Endodermal cell (in vitro differentiated cells): ENCODE measurements around the gene VPS13D. TPM values are rescaled to one million over a fixed set of nuclear protein-coding genes. Genes with fewer than 3 reads are reported as not detected.

Experiments
- DNase-seq: peaks from one replicate; pipeline ENCODE4 v3.0.0-alpha.2; 2017
- H3K27ac ChIP-seq: 2 replicates; pipeline ENCODE4 v1.5.1; 2013; ENCODE audit warnings: mild to moderate bottlenecking, low read depth, low read length, moderate library complexity
- H3K27me3 ChIP-seq: 2 replicates; pipeline ENCODE4 v1.6.1; 2013; ENCODE audit warnings: mild to moderate bottlenecking, low read length, moderate library complexity; ENCODE audit not compliant: insufficient read depth, control insufficient read depth, poor library complexity, severe bottlenecking
- H3K36me3 ChIP-seq: 2 replicates; pipeline ENCODE4 v1.7.0; 2013; ENCODE audit warnings: mild to moderate bottlenecking, low read length, moderate library complexity; ENCODE audit not compliant: control insufficient read depth, insufficient read depth
- H3K4me1 ChIP-seq: one replicate; pipeline ENCODE4 v1.7.0; 2013; ENCODE audit warnings: low read length; ENCODE audit not compliant: control insufficient read depth, insufficient read depth
- H3K4me3 ChIP-seq: 2 replicates; pipeline ENCODE4 v1.5.1; 2013; ENCODE audit warnings: mild to moderate bottlenecking, low read length, moderate library complexity
- H3K9ac ChIP-seq: 2 replicates; pipeline ENCODE4 v1.6.1; 2013; ENCODE audit warnings: mild to moderate bottlenecking, low read length, moderate library complexity; ENCODE audit not compliant: poor library complexity, severe bottlenecking; ENCODE audit errors: extremely low read depth
- H3K9me3 ChIP-seq: 2 replicates; pipeline ENCODE4 v1.6.1; 2013; ENCODE audit warnings: mild to moderate bottlenecking, low read length, moderate library complexity; ENCODE audit not compliant: control insufficient read depth
- H3K27ac Mint-ChIP-seq: 2 replicates; pipeline ENCODE4 v1.8.0; 2020; ENCODE audit warnings: mixed read lengths
- H3K27me3 Mint-ChIP-seq: 2 replicates; pipeline ENCODE4 v1.8.0; 2021; ENCODE audit warnings: mild to moderate bottlenecking, mixed read lengths; ENCODE audit not compliant: insufficient read depth
- H3K36me3 Mint-ChIP-seq: 2 replicates; pipeline ENCODE4 v1.8.0; 2020; ENCODE audit warnings: low read depth, mixed read lengths
- H3K4me1 Mint-ChIP-seq: 2 replicates; pipeline ENCODE4 v1.8.0; 2020; ENCODE audit warnings: mixed read lengths
- H3K4me3 Mint-ChIP-seq: 2 replicates; pipeline ENCODE4 v1.8.0; 2020; ENCODE audit warnings: mild to moderate bottlenecking, moderate library complexity, mixed read lengths
- H3K9me3 Mint-ChIP-seq: 2 replicates; pipeline ENCODE4 v1.8.0; 2020; ENCODE audit warnings: mild to moderate bottlenecking, mixed read lengths
- WGBS, 2 experiments: methylation state at CpG; one replicate each; pipeline versions ENCODE4 v1.1.5 to v1.1.7; 2013; ENCODE audit warnings: missing lambda C conversion rate in 2 of 2, mixed read lengths in 1 of 2; ENCODE audit not compliant: insufficient coverage in 1 of 2, insufficient read length in 1 of 2; 5-methylcytosine and 5-hydroxymethylcytosine counted together
- total RNA-seq, 2 donors: library from RNA; stranded (reverse); fragmentation: NEBNext Ultra II Directional in 1 of 2; extraction: Animal tissue kit (Norgen Biotek cat#: 25700) in 1 of 2; gene quantifications; 2 replicates in 1 of 2; 3 replicates in 1 of 2; pipeline ENCODE4 v1.2.1, GENCODE V29; 2021
- TF ChIP-seq, protein P1 (sequence below): fragments of 200-600 bp; sonication (generic); conservative IDR thresholded peaks from 2 replicates; pipeline ENCODE4 v1.5.0; 2021; ENCODE audit warnings: antibody characterized with exemption, mild to moderate bottlenecking

The VPS13D gene
- total RNA-seq, 2 donors from 2014 or later: 32.5 to 36.7 TPM

DNA sequence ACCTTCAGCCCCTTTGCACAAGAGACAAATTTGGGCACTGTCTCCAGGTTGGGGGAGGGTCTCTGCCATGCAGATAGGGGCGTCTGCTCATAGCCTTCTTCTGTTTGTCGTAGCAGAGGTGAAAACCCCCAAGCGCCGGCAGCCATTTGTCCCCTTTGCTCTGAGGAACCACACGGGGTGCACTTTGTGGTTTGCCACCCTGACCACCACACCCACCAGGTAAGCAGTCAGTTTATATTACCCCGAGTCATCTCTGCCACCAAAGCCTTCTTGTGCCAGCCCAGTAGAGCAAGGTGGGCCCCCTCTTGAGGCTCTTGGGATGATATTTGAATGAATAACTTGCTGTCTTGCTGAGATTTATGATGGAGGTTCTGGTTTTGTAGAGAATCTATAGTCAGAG lies 111.8 kb downstream of the VPS13D start:
- Mint-ChIP-seq H3K27ac (no peak overlapping the region), H3K27me3 (no peaks in the 10 kb centered on the region), H3K4me1 (peaks cover 1% of the 10 kb centered on the region), H3K36me3 (peaks cover 27% of the 10 kb centered on the region), H3K4me3 (no peak overlapping the region), H3K9me3 (no peaks in the 10 kb centered on the region)
- TF ChIP-seq, protein P1, sequence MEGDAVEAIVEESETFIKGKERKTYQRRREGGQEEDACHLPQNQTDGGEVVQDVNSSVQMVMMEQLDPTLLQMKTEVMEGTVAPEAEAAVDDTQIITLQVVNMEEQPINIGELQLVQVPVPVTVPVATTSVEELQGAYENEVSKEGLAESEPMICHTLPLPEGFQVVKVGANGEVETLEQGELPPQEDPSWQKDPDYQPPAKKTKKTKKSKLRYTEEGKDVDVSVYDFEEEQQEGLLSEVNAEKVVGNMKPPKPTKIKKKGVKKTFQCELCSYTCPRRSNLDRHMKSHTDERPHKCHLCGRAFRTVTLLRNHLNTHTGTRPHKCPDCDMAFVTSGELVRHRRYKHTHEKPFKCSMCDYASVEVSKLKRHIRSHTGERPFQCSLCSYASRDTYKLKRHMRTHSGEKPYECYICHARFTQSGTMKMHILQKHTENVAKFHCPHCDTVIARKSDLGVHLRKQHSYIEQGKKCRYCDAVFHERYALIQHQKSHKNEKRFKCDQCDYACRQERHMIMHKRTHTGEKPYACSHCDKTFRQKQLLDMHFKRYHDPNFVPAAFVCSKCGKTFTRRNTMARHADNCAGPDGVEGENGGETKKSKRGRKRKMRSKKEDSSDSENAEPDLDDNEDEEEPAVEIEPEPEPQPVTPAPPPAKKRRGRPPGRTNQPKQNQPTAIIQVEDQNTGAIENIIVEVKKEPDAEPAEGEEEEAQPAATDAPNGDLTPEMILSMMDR: no peak
- Histone ChIP-seq H3K36me3 (peaks cover 33% of the 10 kb centered on the region), H3K9ac (no peak overlapping the region), H3K4me3 (no peak overlapping the region), H3K4me1 (no peaks in the 10 kb centered on the region), H3K27ac (no peak overlapping the region), H3K27me3 (no peaks in the 10 kb centered on the region), H3K9me3 (no peaks in the 10 kb centered on the region)
- no peak for DNase-seq
- WGBS, 2 experiments: 94 to 96% methylated on average over 4 to 6 of the region's 6 CpGs

DNA sequence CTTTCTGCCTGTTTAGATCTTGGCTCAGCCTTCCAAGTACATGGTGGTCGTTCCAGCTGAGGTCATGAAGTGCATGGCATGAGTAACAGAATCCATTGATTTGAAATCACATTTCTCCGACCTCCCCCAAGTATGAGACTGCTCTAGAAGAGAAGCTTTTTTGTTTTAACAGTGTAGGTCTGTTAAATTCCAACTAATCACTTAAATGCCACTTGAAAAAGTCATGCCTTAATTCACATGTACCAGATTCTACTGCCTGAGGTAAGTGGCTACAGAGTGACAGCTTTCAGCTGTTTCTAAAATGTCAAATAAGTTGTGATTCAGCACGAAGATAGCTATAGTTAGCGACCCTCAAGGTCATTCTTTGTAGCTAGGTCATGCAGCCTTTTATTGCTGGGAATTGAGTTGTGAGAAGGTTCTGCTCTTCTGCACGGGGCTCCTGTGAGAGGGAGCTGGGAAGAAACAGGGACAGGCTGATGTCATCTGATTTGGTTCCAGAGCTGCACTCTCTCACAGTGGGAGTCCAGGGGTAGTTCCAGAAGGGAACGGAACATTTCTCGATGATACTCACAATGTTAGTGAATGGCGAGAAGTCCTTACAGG lies 112.7 kb downstream of the VPS13D start:
- Histone ChIP-seq H3K4me1 (no peaks in the 10 kb centered on the region), H3K9me3 (no peaks in the 10 kb centered on the region), H3K27ac (no peak overlapping the region), H3K4me3 (no peak overlapping the region), H3K9ac (no peak overlapping the region), H3K36me3 (peaks cover 36% of the 10 kb centered on the region), H3K27me3 (no peaks in the 10 kb centered on the region)
- no peak overlapping the region for H3K4me3 Mint-ChIP-seq
- no peaks in the 10 kb centered on the region for H3K27me3 Mint-ChIP-seq
- H3K4me1 Mint-ChIP-seq: peaks cover 1% of the 10 kb centered on the region
- no peak overlapping the region for H3K27ac Mint-ChIP-seq
- TF ChIP-seq, protein P1: no peak
- WGBS, 2 experiments: 91 to 93% methylated on average over 6 to 8 of the region's 8 CpGs
- peaks cover 29% of the 10 kb centered on the region for H3K36me3 Mint-ChIP-seq
- H3K9me3 Mint-ChIP-seq: no peaks in the 10 kb centered on the region
- DNase-seq: no peak

DNA sequence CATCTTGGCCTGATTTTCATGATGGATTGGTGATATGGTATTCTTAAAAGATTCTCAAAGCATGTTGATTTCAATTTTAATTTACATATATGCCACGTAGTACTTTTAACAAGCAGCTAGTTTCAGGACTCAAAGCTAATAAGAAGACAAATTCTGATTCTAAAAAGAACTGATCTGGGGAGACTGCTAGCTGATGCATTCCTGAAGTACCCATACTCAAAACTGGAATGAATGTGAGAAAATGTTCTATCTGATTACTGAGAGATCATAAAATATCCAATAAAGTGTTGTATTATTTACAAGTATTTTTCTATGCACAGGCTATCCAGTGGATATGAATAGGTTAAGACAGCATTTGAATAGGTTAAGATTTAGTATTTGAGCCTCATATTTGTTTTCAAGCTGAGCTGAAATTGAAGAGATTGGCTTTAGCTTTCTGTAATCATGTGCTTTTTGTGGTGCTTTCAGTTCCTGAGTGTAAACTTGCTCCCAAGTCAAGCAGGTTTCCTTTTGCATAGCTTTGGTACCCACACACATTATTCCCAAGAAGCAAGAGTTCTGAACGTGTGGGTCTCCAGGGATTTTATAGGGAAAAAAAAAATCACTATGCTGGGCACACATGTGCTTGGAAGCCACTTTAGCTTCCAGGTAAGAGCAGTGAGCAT lies 114.1 kb downstream of the VPS13D start:
- DNase-seq: no peak
- Mint-ChIP-seq H3K9me3 (no peaks in the 10 kb centered on the region), H3K4me3 (no peak overlapping the region), H3K27ac (no peak overlapping the region), H3K36me3 (peaks cover 41% of the 10 kb centered on the region), H3K27me3 (no peaks in the 10 kb centered on the region), H3K4me1 (peaks cover 1% of the 10 kb centered on the region)
- Histone ChIP-seq H3K27ac (no peak overlapping the region), H3K4me1 (no peaks in the 10 kb centered on the region), H3K4me3 (no peak overlapping the region), H3K9me3 (no peaks in the 10 kb centered on the region), H3K36me3 (peaks cover 37% of the 10 kb centered on the region), H3K9ac (no peak overlapping the region), H3K27me3 (no peaks in the 10 kb centered on the region)
- TF ChIP-seq, protein P1: no peak
- WGBS, 2 experiments: 80 to 89% methylated on average over 1 to 2 of the region's 2 CpGs
